HG03558 (cell line): ENCODE measurements around the gene ULBP1.
"Not testable (repeated sequence)": the region's sequence is repeated elsewhere in the genome, so short reads cannot be mapped to it uniquely, and the experiment has no call there.

ENCODE experiments used
- ATAC-seq: cut with Tn5 transposase; IDR thresholded peaks from one replicate; pipeline ENCODE4 v1.9.1; 2021; ENCODE audit warnings: moderate number of reproducible peaks; ENCODE audit not compliant: unreplicated experiment; ENCODE audit errors: extremely low read depth

The ULBP1 gene, protein sequence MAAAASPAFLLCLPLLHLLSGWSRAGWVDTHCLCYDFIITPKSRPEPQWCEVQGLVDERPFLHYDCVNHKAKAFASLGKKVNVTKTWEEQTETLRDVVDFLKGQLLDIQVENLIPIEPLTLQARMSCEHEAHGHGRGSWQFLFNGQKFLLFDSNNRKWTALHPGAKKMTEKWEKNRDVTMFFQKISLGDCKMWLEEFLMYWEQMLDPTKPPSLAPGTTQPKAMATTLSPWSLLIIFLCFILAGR

DNA sequence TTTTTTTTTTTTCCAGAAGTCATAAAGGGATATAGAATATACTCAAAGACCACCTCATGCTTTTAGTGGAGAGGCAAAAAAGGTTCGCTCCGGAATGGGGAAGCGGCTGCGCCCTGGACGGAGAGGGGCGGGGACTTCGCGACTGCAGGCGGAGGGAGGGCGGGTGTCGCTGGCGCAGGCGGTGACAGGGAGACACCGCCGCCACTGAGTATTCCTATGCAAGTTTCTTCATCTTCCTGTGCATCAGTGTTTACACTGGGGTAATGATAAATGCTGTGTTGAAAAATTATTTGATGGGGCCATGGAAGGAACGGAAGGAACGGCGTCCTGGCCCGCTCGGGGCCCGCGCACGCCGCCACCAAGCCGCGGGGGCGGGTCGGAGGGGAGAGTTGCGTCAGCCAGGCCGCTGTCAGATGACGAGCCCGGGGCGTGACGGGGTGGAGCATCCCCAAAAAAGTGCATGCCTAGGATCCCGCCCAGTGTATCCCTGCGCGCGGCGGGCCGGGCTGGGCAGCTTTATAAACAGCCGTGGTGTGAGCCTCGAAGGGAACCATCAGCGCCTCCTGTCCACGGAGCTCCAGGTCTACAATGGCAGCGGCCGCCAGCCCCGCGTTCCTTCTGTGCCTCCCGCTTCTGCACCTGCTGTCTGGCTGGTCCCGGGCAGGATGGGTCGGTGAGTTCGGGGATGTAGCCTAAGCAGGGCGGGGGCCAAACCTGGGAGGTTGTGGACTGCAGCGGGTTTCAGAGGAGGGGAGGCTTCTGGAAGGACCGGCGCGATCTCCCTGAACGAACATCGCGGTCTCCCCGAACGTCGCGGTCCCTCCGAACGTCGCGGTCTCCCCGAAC is at the start of gene ULBP1:
Gene ULBP1, plus strand, starts transcription at position 482 of the 846 bp plus-strand sequence. Its CDS starts 107 bp downstream, at position 589.
- no peak for ATAC-seq

DNA sequence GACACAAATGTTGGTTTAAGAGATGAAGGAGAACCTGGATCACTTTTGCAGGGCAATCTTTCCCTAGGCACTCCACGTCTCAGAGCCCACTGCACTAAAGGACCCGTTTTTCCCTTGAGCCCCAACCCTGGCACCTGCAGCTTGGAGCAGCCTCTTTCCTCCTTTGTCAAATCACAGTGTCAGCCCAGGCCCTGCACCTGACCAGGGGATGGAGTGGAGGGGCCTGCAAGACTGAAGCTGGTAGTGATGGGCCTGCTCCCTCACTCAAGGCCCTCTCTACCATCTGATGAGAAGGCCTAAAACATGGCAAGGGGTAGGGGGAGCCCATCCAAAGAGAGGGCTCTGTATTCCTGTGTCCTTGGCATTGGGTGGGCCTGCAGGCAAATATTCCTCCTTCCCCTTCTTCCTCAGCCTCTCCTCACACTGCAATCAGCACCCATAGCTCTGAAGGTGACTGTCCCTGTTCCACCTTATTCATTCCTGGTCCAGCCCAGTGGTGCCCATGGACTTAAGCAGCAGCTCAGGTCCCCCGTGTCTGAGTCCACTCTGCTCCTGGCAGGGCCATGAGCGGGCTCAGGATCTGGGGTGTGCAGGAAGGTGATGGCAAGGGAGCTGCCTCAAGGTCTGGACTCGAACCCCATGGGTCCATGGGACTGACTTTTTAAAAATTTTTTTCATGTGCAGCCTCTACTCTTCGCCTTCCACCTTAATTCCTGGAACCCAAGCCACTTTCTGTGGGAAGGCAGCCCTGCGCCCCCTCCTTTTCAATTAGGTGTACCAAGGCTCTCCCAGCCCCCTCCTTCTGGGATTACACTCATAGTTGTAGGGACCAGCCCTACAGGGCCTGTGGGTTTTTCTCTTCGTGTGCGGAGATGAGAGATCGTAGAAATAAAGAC is 47.5 kb upstream of the ULBP1 start:
- no peak for ATAC-seq

DNA sequence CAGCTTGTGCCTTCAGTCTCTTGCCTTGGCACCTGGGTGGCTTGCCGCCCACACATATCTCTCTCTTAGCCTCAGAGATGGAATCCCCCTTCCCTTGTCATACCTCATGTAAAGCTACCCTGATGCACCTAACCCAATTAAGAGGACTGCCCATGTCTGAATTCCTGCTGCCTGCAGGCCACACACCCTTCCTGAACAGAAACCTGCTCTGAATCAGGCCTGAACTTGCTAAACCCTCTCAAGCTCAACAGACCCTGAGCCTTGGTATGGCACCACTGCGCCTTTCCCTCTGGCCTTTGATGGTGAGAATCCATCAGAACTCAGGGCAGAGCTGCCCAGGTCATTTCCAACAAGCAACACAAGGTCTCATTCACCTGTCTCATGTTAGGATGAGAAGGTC is 46.1 kb upstream of the ULBP1 start:
- ATAC-seq = no peak

DNA sequence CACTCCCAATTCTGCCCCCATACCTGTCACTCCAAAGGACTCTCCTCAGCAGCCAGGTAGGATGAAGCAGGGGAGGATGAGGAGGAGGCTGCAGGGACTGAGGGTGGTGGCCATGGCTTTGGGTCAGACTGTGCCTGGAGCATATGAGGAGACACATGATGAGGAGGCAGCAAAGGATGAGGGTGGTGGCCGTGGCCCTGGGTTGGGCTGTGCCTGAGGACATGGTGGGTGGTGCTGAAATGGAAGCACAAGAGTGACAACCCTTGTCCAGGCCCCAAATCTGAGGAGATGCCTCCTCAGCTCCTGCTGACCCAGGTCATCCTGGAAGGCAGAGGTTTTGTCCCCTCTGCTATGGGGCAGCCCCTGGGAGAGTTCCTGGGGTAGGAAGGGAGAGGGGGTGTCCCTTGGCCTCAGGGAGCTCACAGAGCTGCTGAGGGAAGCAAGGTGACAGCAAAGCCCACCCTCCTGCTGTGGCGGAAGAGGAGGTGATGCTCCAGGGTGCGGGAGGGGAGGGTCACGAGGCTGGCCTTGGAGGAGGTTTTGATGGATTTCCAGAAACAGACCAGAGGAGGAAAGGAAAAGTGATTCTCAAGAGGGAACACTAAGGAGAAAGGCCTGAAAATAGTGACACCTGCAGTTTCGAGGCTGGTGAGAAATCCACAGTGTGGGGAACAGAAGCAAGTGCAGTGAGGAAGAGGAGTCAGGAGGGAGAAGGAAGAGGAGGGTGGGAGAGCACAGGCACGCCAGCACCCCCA is 45.4 kb upstream of the ULBP1 start:
- ATAC-seq = no peak

DNA sequence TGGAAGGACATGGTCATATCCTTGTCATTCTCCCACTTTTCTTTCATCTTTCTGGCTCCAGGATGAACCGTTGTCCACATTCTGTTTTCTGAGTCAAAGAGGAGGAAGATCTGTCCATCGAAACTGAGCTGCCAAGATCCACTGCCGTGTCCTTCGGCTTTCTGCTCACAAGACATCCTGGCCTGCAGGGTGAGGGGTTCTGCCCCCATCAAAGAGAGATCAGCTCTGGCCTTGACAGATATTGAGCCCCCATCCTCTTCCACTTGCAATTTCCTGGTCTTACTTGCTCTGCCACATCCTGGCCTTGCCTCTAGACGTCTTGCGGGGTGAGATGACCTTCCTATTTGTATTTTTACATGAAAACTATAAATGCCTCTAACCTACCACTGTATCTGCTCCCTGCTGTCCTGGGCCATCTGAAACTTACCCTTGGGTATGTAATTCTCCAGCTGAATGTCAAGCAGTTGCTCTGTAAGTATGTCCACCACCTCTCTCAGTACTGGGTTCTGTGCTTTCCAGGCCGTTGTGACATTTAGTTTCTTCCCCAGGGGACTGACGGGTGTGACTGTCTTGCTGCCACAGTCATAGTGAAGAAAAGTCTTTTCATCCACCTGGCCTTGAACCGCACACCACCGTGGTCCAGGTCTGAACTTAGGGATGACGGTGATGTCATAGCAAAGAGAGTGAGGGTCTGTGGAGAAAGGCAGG is 44.5 kb upstream of the ULBP1 start:
- not testable (repeated sequence) for ATAC-seq

DNA sequence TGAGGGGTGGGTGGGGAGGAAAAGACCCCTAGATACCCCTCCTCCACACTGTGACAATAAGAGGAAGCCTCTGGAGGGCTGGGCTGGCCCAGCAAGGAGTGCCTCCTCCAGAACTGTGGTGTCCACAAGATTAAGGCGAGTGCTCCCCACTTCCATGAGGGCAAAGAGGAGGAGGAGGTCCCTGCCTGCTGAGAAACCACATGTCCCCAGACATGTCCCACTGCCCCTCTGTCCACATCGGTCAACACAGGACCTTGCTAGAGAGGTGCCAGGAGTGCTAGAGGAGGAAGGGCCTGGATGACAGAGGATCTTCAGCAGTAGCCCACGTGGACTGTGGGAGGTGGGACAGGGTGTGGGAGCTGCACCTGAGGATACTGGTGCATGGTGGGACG is 43.9 kb upstream of the ULBP1 start:
- no peak for ATAC-seq

DNA sequence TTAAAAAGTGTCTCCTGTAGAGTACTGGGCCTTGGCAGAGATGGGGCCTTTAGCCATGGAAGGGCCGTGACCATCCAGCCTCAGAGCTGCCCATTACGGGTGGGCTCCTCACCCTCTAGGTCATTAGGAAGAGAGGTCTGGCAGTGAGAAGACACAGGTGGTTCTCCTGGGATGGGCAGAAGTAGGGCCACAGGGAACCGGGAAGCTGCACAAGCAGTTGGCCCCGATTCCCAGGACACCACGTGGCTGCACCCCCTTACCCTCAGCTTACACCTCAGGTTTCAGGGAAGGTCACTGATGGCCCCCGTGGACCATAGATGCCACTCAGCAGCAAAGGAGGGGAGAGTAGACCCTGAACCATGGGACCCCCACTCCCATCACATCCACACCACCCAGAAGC is 42.4 kb upstream of the ULBP1 start:
- no peak for ATAC-seq

DNA sequence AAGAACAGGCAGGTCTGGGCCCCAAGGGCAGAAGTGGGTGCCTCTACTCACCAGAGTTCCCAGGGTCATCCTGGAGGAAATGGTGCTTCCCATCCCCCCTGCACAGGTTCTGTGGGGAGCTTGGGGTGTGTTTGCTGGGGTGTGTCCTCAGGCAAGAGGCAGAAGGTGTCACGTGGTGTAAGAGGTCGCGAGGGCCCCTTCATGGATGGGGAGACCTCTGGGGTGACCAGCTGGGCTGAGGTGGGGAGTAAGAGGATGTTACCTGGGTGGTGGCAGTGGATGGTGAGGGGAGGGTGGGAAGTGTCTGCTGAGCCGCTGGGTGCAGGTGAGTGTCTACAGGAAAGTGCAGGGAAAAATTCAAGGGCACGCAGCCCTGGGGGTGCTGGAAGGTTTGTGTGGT is 41.7 kb upstream of the ULBP1 start:
- ATAC-seq = not testable (repeated sequence)

DNA sequence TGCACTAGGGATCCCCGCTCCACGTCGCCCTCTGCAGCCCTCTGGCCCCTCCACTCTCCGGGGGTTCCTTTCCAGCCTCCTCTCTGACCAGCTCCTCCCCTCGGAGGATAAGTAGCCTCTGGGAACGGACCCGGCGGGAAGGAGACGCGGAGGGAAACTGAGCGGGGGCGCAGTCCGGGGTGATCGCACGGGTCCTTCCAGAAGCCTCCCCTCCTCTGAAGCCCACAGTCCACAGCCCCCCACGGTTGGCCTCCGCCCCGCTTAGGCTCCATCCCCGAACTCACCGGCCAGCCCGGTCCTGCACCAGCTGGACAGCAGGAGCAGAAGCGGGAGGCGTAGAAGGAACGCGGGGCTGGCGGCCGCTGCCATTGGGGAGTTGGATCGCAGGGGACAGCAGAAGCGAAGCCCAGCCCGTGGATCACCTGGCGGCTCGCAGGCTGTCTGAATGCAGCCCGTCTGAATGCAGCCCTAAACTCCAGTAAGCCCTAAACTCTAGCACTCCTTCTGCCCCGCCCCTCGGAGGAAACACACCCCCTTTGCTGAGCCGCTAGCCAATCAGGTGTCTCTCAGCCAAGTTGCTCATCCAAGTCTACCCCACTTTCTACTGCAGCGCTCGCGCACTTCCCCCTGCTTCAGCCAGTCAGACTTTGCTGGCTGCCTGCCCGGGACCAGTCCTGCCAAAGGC is 41.0 kb upstream of the ULBP1 start, which contains the start of gene RAET1G:
Gene RAET1G, minus strand, starts transcription at position 480 of the 685 bp plus-strand sequence. Its CDS starts 111 bp downstream, at position 369.
- no peak for ATAC-seq

DNA sequence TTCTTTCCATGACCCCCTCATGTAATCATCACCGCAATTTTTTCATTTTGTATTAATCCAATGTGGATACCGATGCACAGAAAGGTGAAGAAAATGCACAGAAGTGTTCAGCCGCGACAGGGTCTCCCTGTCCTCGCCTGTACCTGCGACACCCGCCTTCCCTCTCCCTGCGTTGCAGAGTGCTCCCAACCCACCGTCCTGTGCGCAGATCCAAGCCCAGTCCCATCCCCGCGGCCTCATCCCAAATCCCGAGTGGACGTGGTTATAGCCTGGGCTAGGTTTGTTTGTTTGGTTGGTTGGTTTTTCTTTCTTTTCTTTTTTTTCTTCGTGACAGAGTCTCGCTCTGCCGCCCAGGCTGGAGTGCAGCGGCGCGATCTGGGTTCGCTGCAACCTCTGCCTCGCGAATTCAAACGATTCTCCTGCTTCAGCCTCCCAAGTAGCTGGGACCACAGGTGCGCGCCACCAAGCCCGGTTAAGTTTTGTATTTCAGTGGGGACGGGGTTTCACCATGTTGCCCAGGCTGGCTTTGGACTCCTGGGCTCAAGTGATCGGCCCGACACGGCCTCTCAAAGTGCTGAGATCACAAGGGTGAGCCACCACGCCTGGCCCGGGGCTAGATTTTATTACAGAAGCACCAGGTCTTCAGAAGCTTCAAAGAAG is 40.3 kb upstream of the ULBP1 start:
- ATAC-seq = no peak

DNA sequence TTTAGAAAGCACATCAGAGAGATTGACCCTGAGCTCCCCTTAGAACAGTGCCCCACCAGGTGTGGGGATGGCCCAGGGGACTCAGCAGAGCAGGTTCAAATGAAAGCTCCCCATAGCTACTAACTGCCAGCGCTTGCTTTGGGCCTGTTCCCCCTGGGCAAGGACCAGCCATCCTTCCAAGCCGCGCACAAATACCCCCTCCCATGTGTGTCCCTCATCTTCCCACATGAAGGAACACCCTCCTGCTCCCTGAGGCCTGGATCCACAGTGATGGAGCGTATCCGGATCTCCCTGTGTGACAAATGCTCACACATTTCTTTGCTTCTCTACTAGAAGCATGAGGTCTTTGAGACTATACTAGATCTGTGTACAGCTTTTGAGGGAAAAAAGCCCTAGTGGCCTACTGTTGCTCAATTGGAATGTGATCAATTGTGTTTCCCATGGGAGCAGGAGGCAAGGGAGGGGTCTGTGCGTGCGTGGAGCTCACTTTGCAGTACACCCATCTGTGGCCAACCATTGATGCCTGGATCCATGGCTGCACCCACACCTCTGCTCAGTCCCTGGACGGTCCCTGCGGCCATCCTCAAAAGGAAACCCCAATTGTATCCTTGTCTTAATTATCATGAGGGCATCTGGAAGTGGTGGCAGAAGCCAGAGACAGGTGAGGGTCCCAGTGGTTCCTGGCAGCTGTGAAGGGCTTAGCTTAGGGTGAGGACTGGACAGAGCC is 39.4 kb upstream of the ULBP1 start:
- ATAC-seq = no peak

DNA sequence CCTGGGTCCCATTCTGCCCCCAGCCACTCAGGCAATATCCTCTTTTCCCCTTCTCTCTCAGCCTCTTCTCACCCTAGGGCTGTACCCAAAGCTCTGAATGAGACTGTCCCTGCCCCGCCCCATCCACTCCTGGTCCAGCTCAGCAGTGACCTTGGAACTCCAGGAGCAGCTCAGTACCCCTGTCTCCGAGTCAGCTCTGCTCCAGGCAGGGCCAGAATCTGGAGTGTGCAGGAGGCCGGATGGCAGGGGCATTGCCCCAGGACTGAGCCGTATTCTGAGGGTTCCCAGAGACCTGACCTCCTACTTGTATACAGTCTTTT is 38.9 kb upstream of the ULBP1 start:
- ATAC-seq = no peak

DNA sequence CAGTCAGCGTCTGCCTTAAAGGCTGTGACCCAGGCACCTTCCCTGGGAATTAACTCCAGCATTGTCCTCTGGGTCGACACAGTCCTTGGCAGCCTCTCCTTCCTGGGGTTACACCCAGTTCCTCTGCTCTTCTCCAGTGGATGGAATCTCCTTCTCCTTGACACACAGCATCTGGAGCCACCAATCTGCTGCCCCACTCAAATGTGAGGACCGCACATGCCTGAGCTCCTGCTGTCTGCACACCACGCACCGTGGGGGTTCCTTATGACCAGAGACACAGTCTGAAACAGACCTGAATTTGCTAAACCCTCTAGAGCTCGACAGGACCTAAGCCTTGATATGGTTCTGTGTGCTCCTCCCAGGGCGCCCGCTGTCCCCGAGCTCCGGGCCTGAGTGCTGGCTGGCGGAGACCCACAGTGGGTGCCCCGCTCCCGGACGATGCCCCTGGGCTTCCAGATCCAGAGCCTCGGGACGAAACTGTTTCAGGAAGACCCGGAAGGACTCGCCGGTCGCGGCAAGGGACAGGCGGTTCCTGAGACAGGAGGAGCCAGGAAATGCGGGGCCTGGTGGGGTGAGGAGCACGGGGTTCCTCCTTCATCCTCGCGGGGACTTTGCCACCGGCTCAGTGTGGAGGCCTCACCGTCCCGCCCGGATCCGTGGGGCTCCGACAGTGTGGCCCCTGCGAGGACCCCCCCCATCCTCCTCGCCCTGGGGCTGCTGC is 38.3 kb upstream of the ULBP1 start:
- ATAC-seq = no peak

DNA sequence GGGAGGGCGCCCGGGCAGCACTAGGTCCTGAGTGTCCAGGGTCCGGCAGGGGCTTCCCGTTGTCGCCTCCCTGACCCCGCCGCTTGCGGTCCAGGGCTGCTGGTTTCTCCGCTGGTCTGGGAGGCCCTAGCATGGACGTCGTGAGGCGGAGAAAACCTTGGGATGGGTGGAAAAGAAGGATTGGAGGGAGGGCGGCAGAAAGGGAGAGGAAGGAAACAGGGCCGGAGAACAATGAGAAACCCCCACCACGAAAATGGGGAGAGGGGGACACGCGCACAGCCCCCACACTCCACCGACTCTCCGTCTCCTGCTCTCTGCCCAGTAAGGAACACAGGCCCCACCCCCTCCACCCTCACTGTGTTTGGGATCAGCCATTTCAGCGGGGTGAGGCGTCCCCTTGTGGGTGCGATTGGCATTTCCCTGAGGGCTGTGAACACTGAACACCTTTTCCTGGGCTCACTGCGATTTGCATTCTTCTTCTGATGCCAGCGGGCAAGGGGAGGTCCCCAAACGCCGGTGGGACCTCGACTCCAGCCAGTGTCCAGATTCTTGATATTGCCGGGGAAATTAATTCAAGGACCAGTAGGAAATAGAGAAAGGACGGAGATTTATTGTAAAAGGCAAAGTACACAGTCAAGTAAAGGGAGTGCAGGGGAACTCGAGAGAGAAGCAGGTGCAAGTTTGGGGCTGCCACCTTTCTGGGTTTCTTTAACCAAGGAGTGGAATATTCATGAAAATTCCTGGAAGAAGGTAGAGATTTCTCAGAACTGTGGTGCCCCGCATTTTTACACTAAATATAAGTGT is 37.6 kb upstream of the ULBP1 start:
- ATAC-seq = peak; percentile 52

DNA sequence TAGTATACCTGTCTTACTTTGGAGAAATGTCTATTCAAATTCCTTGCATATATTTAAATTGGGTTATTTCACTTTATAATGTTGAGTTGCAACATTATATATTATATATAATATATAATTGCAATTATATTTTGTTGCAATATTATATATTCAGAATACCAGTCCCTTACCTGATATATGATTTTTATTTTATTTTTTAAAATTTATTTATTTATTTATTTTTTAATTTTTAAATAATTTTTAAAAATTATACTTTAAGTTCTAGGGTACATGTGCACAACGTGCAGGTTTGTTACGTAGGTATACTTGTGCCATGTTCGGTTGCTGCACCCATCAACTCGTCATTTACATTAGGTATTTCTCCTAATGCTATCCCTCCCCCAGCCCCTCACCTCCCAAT is 36.7 kb upstream of the ULBP1 start:
- not testable (repeated sequence) for ATAC-seq

DNA sequence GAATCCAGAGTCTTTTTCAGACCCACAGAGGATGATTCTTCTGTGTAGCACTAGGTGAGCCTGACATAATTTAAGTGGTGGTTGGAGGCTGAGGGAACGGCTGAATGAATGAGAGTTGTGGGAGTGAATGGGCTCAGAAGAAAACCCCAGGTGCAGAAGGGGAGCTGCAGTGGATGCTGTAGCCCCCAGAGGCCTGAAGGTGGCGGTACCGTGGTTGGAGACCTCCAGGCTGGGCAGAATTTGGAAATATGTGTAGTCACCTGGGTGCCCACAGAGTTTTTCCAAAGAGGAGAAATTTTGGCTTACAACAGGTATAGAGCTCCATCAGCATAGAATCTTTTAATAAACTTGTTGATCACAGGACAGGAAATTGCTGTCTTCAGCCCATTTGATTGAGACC is 34.3 kb upstream of the ULBP1 start:
- ATAC-seq = no peak
